Measurements from ENCODE around the gene WASHC4.

GRCh38 chr12:105196090-105196489 is 88.6 kb downstream of the WASHC4 start:
- TF ChIP-seq RBBP5 (conservative IDR thresholded peaks at IDR 0.05) (no peak), GABPA (IDR thresholded peaks at IDR 0.05; ENCODE audit: low read depth) (no peak), LARP7 (IDR thresholded peaks at IDR 0.05) (no peak), REST (IDR thresholded peaks at IDR 0.05; ENCODE audit: low read depth, low read length) (no peak), NFYA (IDR thresholded peaks at IDR 0.05; ENCODE audit: borderline replicate concordance, low read depth, low read length) (no peak), CTCF (IDR thresholded peaks at IDR 0.05 in 2 of 3, conservative IDR thresholded peaks at IDR 0.05 in 1 of 3; ENCODE audit: control insufficient read depth in 2 of 3, extremely low read depth in 1 of 3, insufficient read depth in 1 of 3, low read depth in 3 of 3, low read length in 3 of 3) (no peak), CREB1 (IDR thresholded peaks at IDR 0.05; ENCODE audit: low read depth) (no peak), ZNF622 (IDR thresholded peaks at IDR 0.05) (no peak)
- TF ChIP-seq, protein P1, sequence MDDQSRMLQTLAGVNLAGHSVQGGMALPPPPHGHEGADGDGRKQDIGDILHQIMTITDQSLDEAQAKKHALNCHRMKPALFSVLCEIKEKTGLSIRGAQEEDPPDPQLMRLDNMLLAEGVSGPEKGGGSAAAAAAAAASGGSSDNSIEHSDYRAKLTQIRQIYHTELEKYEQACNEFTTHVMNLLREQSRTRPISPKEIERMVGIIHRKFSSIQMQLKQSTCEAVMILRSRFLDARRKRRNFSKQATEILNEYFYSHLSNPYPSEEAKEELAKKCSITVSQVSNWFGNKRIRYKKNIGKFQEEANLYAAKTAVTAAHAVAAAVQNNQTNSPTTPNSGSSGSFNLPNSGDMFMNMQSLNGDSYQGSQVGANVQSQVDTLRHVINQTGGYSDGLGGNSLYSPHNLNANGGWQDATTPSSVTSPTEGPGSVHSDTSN (IDR thresholded peaks at IDR 0.05; ENCODE audit: insufficient replicate concordance, low read depth, low read length), result no peak
